ENCODE results near the gene MAPRE3.

- TF ChIP-seq CTCF (IDR thresholded peaks at IDR 0.05) (no peak), POLR2A (IDR thresholded peaks at IDR 0.05) (no peak)
Observed at GRCh38 chr2:27059141-27059820, 88.8 kb downstream of the MAPRE3 start.
